ENCODE results near the gene CD22. TPM values are rescaled to one million over a fixed set of nuclear protein-coding genes. Genes with fewer than 3 reads are reported as not detected.

The CD22 gene
- total RNA-seq (692 and 698 TPM in 2 replicates), polyA plus RNA-seq (1,437 and 1,715 TPM in 2 replicates), polyA minus RNA-seq (1,218 and 1,777 TPM in 2 replicates)
- total RNA-seq (2013) = 849 TPM

DNA sequence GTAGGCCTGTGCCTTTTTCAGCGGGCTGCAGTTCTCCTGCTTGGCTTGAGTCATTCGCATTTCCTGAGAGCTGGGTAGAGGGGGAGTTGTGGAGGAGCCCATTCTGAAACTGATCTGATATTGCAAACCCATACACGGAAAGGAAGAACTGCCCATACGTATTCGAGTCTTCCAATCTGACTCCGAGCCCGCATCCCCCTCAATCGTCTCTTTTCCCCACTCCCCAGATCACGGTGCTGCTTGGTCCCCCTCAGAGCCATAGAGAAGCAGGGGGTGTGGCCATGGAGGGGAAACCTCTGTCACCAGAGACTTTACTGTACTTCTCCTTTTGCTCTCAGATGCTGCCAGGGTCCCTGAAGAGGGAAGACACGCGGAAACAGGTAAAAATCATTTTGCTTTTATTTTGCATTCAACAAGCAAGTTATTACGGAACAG is at the start of gene CD22:
CD22 (plus strand) TSS at position 337 of the 435 bp plus-strand sequence. CDS start 2,854 bp downstream, outside the sequence.
- 2% methylated on average over 8 of the region's 12 CpGs for WGBS (ENCODE audit: insufficient coverage)
- H3K4me1 Mint-ChIP-seq = peaks cover 73% of the 10 kb centered on the region
- Histone ChIP-seq H3K4me3 (ENCODE audit: control extremely low read depth in 1 of 5, extremely low read depth in 1 of 5, insufficient read depth in 1 of 5, low read depth in 2 of 5, low read length in 4 of 5) (peak within 1 kb of the TSS; percentile 83 to 100 (median 89)), H3K27ac (ENCODE audit: low read length in 2 of 2) (peak within 1 kb of the TSS; percentile 79 to 90), H3K9ac (ENCODE audit: low read length) (peak within 1 kb of the TSS; percentile 86), H3K9me3 (ENCODE audit: control extremely low read depth in 1 of 3, control insufficient read depth in 2 of 3, insufficient read depth in 1 of 3, low read length in 2 of 3) (no peaks in the 10 kb centered on the region), H3K4me1 (ENCODE audit: control insufficient read depth in 2 of 2, insufficient read depth in 2 of 2, low read length in 2 of 2) (peaks cover 66 to 79% of the 10 kb centered on the region in 2 donors), H3K79me2 (ENCODE audit: control insufficient read depth, insufficient read depth, low read length) (peaks cover 87% of the 10 kb centered on the region), H2AFZ (ENCODE audit: insufficient read depth, low read depth, low read length, poor library complexity, severe bottlenecking) (peak within 1 kb of the TSS; percentile 35), H4K20me1 (ENCODE audit: control insufficient read depth, insufficient read depth, low read length, poor library complexity, severe bottlenecking) (peaks cover 40% of the 10 kb centered on the region), H3K27me3 (replicated peaks in 1 of 4; ENCODE audit: control extremely low read depth in 1 of 4, control insufficient read depth in 3 of 4, insufficient read depth in 4 of 4, low read length in 3 of 4) (no peaks in the 10 kb centered on the region), H3K4me2 (replicated peaks; ENCODE audit: low read depth, low read length, poor library complexity, severe bottlenecking) (peak within 1 kb of the TSS; percentile 87), H3K36me3 (replicated peaks in 1 of 2; ENCODE audit: control extremely low read depth in 1 of 2, control insufficient read depth in 1 of 2, extremely low read depth in 1 of 2, insufficient read depth in 2 of 2, low read length in 1 of 2) (peaks cover 0 to 35% of the 10 kb centered on the region in 2 experiments)
- peak within 1 kb of the TSS; percentile 96 for H3K27ac Mint-ChIP-seq
- H3K4me3 Mint-ChIP-seq = peak within 1 kb of the TSS; percentile 93
- no peaks in the 10 kb centered on the region for H3K27me3 Mint-ChIP-seq
- ATAC-seq (ENCODE audit: low read depth) (peak; percentile 63), DNase-seq (peak; percentile 90)
- H3K9me3 Mint-ChIP-seq (ENCODE audit: insufficient read depth) = no peaks in the 10 kb centered on the region
- no peak for TF ChIP-seq CTCF (IDR thresholded peaks at IDR 0.05)
- TF ChIP-seq EZH2 (IDR thresholded peaks at IDR 0.05; ENCODE audit: borderline replicate concordance, insufficient read depth, low read depth, low read length, poor library complexity, severe bottlenecking) = no peak
- ChIA-PET CTCF (interaction anchor here (1.4 to 1.6 kb wide), 2 partner anchors 9 to 144 kb away, joined by 4 to 6 read pairs; no protein-coding TSS in a partner anchor), POLR2A (interaction anchor here (0.6 to 7.6 kb wide), 7 partner anchors 12 to 154 kb away, joined by 3 to 106 read pairs (median 5); partner anchors contain the start of gene FFAR1)
- intact Hi-C loops (cut with micrococcal nuclease) = loop anchor here (1.0 to 10.0 kb wide), 2 partner anchors 9 to 184 kb away; partner anchors contain the start of gene FXYD7

DNA sequence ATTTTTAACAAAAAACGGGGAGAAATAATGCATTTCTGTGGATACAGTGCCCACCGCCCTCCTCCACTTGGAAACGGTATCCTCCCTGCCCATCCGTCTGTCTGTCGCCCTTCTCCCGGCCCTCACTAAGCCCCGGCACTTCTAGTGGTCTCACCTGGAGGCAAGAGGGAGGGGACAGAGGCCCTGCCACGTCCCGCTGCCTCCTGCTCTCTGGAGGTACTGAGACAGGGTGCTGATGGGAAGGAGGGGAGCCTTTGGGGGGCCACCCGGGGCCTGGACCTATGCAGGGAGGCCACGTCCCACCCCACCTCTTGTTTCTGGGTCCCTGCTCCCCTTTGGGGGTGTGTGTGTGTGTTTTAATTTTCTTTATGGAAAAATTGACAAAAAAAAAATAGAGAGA is 49.6 kb upstream of the CD22 start:
- ChIA-PET CTCF (no interaction called here), POLR2A (interaction anchor here (0.7 to 1.5 kb wide), 2 partner anchors 16 to 99 kb away, joined by 3 read pairs; no protein-coding TSS in a partner anchor)
- Mint-ChIP-seq H3K27ac (no peak overlapping the region), H3K4me3 (no peak overlapping the region), H3K9me3 (ENCODE audit: insufficient read depth) (no peaks in the 10 kb centered on the region), H3K4me1 (peaks cover 48% of the 10 kb centered on the region), H3K27me3 (no peaks in the 10 kb centered on the region)
- H3K4me2 ChIP-seq (replicated peaks; ENCODE audit: low read depth, low read length, poor library complexity, severe bottlenecking) = no peak overlapping the region
- peaks cover 0 to 30% of the 10 kb centered on the region in 2 experiments for H3K36me3 ChIP-seq (replicated peaks in 1 of 2; ENCODE audit: control extremely low read depth in 1 of 2, control insufficient read depth in 1 of 2, extremely low read depth in 1 of 2, insufficient read depth in 2 of 2, low read length in 1 of 2)
- H3K4me1 ChIP-seq (ENCODE audit: control insufficient read depth in 2 of 2, insufficient read depth in 2 of 2, low read length in 2 of 2) = peaks cover 38 to 42% of the 10 kb centered on the region in 2 donors
- no peaks in the 10 kb centered on the region for H3K9me3 ChIP-seq (ENCODE audit: control extremely low read depth in 1 of 3, control insufficient read depth in 2 of 3, insufficient read depth in 1 of 3, low read length in 2 of 3)
- H3K9ac ChIP-seq (ENCODE audit: low read length) = no peak overlapping the region
- no peak overlapping the region for H3K27ac ChIP-seq (ENCODE audit: low read length in 2 of 2)
- WGBS (ENCODE audit: insufficient coverage) = 93% methylated on average over 9 of the region's 11 CpGs
- TF ChIP-seq EZH2 (IDR thresholded peaks at IDR 0.05; ENCODE audit: borderline replicate concordance, insufficient read depth, low read depth, low read length, poor library complexity, severe bottlenecking) (no peak), CTCF (IDR thresholded peaks at IDR 0.05) (no peak)
- DNase-seq = no peak
- no peak for ATAC-seq (ENCODE audit: low read depth)
- peaks cover 17% of the 10 kb centered on the region for H4K20me1 ChIP-seq (ENCODE audit: control insufficient read depth, insufficient read depth, low read length, poor library complexity, severe bottlenecking)
- peaks cover 30% of the 10 kb centered on the region for H3K79me2 ChIP-seq (ENCODE audit: control insufficient read depth, insufficient read depth, low read length)
- intact Hi-C loops (cut with micrococcal nuclease) = no loop called here
- no peak overlapping the region for H2AFZ ChIP-seq (ENCODE audit: insufficient read depth, low read depth, low read length, poor library complexity, severe bottlenecking)
- no peaks in the 10 kb centered on the region for H3K27me3 ChIP-seq (replicated peaks in 1 of 4; ENCODE audit: control extremely low read depth in 1 of 4, control insufficient read depth in 3 of 4, insufficient read depth in 4 of 4, low read length in 3 of 4)
- H3K4me3 ChIP-seq (ENCODE audit: control extremely low read depth in 1 of 5, extremely low read depth in 1 of 5, insufficient read depth in 1 of 5, low read depth in 2 of 5, low read length in 4 of 5) = no peak overlapping the region
